AG04449 (cell line): ENCODE data around the gene USP34.
"Not testable (repeated sequence)": the region's sequence is repeated elsewhere in the genome, so short reads cannot be mapped to it uniquely, and the experiment has no call there.

ENCODE experiments used
- CTCF ChIA-PET: fragments of 350-600 bp; formaldehyde crosslinking; extraction: SDS; loops from one replicate; lab custom pipeline; 2021; ENCODE audit warnings: antibody characterized with exemption; lab: Yijun Ruan, JAX
- POLR2A ChIA-PET: fragments of 400-600, 350-600 bp; formaldehyde crosslinking; extraction: SDS; loops from one replicate; lab custom pipeline; 2020; ENCODE audit warnings: antibody characterized with exemption, inconsistent platforms; lab: Yijun Ruan, JAX
- DNase-seq: peaks from one replicate; pipeline ENCODE4 v3.0.0-alpha.2; 2010; ENCODE audit warnings: low read depth, low spot score
- H3K4me3 ChIP-seq: 2 replicates; pipeline ENCODE4 v1.5.1; 2011; ENCODE audit warnings: low read depth, mild to moderate bottlenecking, control low read depth, low read length
- TF ChIP-seq, protein P1 (sequence below): IDR thresholded peaks from one replicate; pipeline ENCODE4 v1.5.1; 2011; ENCODE audit warnings: mild to moderate bottlenecking, moderate library complexity, low read length, control low read depth, inconsistent platforms; ENCODE audit not compliant: insufficient read depth; ENCODE audit errors: missing control alignments

USP34 gene

DNA sequence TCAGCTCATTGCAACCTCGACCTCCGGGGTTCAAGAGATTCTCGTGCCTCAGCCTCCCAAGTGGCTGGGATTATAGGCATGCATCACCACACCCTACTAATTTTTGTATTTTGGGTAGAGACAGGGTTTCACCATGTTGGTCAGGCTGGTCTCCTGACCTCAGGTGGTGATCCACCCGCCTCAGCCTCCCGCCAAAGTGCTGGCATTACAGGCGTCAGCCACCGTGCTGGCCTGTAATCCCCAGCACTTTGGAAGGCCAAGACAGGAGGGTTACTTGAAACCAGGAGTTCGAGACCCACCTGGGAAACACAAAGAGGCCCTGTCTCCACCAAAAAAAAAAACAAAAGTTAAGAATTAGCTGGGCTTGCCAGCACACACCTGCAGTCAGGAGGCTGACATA, 18.5 kb downstream of the USP34 start:
- ChIA-PET CTCF (no interaction called here), POLR2A (no interaction called here)
- H3K4me3 ChIP-seq: no peak overlapping the region
- TF ChIP-seq, protein P1, sequence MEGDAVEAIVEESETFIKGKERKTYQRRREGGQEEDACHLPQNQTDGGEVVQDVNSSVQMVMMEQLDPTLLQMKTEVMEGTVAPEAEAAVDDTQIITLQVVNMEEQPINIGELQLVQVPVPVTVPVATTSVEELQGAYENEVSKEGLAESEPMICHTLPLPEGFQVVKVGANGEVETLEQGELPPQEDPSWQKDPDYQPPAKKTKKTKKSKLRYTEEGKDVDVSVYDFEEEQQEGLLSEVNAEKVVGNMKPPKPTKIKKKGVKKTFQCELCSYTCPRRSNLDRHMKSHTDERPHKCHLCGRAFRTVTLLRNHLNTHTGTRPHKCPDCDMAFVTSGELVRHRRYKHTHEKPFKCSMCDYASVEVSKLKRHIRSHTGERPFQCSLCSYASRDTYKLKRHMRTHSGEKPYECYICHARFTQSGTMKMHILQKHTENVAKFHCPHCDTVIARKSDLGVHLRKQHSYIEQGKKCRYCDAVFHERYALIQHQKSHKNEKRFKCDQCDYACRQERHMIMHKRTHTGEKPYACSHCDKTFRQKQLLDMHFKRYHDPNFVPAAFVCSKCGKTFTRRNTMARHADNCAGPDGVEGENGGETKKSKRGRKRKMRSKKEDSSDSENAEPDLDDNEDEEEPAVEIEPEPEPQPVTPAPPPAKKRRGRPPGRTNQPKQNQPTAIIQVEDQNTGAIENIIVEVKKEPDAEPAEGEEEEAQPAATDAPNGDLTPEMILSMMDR: no peak
- no peak for DNase-seq

DNA sequence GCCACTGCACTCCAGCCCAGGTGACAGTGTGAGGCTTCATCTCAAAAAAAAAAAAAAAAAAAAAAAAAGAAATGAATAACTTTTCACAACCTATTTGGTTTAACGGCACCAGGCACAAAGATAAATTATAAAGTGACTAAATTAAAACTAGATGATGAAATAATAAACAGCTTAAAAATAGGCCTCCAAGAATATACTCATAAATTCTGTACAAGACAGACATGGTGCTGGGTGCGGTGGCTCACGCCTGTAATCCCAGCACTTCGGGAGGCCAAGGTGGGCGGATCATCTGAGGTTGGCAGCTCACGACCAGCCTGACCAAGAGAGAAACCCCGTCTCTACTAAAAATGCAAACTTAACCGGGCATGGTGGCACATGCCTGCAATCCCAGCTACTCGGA, 19.7 kb downstream of the USP34 start:
- ChIA-PET POLR2A (no interaction called here), CTCF (no interaction called here)
- no peak for DNase-seq
- H3K4me3 ChIP-seq: no peak overlapping the region
- TF ChIP-seq, protein P1: no peak

DNA sequence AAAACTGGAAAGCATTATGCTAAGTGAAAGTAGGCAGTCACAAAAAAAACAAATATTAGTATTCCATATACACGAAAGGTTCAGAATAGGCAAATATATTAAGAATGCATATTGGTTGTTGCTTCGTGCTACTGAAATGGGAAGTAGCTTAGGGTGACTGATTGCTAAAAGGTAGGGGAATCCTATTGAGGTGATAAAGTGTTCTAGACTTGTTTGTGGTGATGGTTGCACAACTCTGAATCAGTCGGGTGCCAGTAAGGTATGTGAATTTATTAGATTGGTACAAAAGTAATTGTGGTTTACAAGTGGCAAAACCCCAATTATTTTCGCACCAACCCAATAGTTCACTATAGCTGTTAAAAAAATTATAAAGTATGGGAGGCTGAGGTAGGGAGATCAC, 20.7 kb downstream of the USP34 start:
- TF ChIP-seq, protein P1: no peak
- no peak for DNase-seq
- ChIA-PET POLR2A (no interaction called here), CTCF (no interaction called here)
- no peak overlapping the region for H3K4me3 ChIP-seq

DNA sequence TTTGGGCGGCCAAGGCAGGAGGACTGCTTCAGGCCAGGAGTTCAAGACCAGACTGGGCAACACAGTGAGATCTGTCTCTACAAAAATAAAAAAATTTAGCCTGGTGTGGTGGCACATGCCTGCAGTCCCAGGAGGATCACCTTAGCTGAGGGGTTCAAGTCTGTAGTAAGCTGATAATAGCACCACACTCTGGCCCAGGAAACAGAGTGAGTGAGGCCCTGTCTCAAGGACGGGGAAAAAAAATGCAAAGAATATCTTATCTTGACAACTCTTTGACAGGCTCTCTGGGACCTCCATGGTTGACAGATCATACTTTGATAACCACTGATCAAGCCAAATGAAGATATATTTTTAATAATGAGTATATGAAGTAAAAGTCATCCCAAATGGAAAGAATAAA, 22.7 kb downstream of the USP34 start:
- ChIA-PET CTCF (no interaction called here), POLR2A (no interaction called here)

DNA sequence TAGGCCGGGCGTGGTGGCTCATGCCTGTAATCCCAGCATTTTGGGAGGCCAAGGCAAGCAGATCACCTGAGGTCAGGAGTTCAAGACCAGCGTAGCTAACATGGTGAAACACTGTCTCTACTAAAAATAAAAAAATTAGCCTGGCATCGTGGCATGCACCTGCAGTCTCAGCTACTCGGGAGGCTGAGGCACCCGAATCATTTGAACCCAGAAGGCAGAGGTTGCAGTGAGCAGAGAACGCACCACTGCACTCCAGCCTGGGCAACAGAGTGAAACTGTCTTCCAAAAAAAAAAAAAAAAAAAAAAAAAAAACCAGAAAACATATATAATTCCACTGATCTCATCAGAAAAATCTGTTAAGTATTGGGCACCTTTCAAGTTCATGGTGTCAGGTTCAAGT, 23.9 kb downstream of the USP34 start:
- ChIA-PET CTCF (interaction anchor here (0.6 to 1.3 kb wide), 2 partner anchors 31 to 68 kb away, joined by 4 read pairs; no protein-coding TSS in a partner anchor), POLR2A (interaction anchor here (0.6 kb wide), 1 partner anchor 68 kb away, joined by 3 read pairs; no protein-coding TSS in a partner anchor)
- not testable (repeated sequence) for DNase-seq, H3K4me3 ChIP-seq

More for the DNA sequence above, 22.7 kb downstream of the USP34 start:
- no peak overlapping the region for H3K4me3 ChIP-seq
- DNase-seq: no peak
- TF ChIP-seq, protein P1: no peak

DNA sequence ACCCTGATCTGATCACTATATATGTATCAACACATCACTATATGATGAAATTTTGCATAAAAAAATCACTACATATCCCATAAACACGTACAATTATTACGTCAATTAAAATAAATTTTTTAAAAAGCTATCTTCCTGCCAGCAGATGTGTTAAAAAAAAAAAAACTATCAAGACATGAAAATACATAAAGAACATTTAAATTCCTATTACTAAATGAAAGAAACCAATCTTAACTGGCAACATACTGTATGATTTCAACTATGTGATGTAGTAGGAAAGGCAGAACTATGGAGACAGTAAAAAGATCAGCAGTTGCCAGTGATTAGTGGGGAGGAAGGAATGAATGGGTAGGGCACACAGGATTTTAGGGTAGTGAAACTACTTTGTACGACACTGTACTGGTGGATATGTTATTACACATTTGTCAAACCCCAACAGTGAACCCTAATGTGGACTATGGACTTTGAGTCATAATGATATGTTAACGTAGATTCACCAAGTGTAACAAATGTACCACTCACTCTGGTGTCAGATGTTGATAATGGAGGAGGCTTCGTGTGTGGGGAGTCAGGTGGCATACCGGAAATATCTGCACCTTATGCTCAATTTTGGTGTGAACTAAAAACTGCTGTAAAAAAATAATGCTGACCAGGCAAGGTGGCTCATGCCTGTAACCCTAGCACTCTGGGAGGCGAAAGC, 27.4 kb downstream of the USP34 start:
- no peak for DNase-seq
- ChIA-PET POLR2A (interaction anchor here (0.7 kb wide), 2 partner anchors 17 to 688 kb away, joined by 3 read pairs; partner anchors contain the start of gene PAPOLG), CTCF (no interaction called here)
- no peak overlapping the region for H3K4me3 ChIP-seq
- TF ChIP-seq, protein P1: no peak
